Left ventricle myocardium superior (tissue), 1 donor: ENCODE measurements around the gene PRG3. TPM values are rescaled to one million over a fixed set of nuclear protein-coding genes. Genes with fewer than 3 reads are reported as not detected.
"Not testable (repeated sequence)": the region's sequence is repeated elsewhere in the genome, so short reads cannot be mapped to it uniquely, and the experiment has no call there.

Experiments
- ATAC-seq: fragments of 200-7000 bp; cut with Tn5 transposase; one replicate; pipeline ENCODE4 v1.9.1; 2020; ENCODE audit warnings: mild to moderate bottlenecking, moderate library complexity
- DNase-seq: peaks from one replicate; pipeline ENCODE4 v3.0.0-alpha.2; 2020
- intact Hi-C: fragments of 100-400 bp; cut with micrococcal nuclease; formaldehyde crosslinking; loops from one replicate; pipeline ENCODE4 v1.11.0; 2022
- total RNA-seq: library from RNA; stranded (reverse); fragmentation: NEBNext Ultra II Directional; extraction: Animal tissue kit (Norgen Biotek cat#: 25700); gene quantifications from one replicate; pipeline ENCODE4 v1.2.1, GENCODE V29; 2021
- donor health status: DM: no; HTN: yes; CAD: no; lungs with severe emphysema.

PRG3 gene
- total RNA-seq, 1 donor from 2014 or later: not detected

DNA sequence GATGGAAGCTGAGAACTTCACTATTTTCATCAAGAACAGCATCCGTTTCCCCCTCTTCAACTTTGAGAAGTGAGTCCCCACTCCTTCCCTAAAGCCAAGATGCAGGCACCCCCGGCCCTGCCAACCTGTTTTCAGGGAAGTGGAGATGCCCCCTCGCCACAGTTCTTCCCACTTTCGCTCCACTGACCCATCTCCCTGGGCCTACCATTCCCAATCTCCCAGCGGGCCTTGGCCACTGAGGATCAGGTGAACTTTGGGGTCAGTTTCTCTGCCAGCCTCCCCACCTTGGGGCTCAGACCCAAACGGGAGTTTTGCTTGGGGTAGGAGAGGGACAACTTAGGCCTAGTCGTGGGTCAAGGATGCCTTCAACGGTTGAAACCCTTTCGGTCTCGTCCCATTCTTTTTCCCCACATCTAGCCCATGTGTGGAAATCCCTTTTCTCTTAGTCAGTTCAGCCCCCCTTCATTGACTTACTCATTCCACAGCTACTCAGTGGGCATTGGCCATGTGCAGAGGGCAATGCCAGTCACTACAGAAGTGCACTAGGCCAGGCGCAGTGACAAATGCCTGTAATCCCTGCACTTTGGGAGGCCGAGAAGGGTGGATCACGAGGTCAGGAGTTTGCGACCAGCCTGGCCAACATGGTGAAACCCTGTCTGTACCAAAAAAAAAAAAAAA, 32.2 kb downstream of the PRG3 start:
- intact Hi-C loops: loop anchor here (5.0 kb wide), 1 partner anchor 134 kb away; no protein-coding TSS in a partner anchor
- ATAC-seq: no peak
- DNase-seq: no peak

DNA sequence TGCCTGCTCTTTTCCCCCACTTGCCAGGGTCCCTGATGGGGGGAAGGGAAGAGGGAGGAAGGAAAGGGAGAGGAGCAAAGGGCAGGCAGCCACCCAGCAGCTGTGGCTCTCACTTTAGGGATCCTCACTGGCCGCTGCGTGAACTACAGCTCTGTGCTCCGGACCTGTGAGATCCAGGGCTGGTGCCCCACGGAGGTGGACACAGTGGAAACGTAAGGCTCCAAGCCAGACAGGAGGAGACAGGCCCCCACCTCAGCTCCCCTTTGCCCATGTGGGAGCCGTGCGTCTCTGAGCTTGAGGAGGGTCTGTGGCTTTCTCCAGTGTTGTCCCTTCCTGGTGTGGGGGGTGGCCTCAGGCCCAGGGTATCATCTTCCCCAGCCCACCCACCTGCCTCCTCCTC, 32.9 kb downstream of the PRG3 start:
- ATAC-seq (no peak), DNase-seq (no peak)
- intact Hi-C loops: loop anchor here (5.0 kb wide), 1 partner anchor 134 kb away; no protein-coding TSS in a partner anchor

DNA sequence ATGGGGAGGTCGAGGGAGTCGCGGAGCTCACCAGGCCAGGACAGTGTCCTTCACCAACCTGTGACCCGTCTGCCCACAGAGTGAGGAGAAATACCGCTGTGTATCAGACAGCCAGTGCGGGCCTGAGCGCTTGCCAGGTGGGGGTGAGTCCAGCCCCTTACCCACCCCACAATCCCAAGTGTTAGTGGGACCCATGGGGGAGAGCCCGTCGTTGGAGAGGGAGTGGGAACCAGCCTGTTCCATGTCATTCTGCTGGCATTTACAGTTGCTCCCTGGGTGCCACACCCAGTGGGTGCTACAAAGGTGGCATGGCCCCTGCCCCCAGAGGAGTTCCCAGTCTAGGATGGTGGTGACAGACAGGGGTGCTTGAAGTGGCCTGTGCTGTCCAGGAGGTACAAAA, 33.6 kb downstream of the PRG3 start:
- intact Hi-C loops: loop anchor here (5.0 kb wide), 1 partner anchor 135 kb away; no protein-coding TSS in a partner anchor
- ATAC-seq: no peak
- DNase-seq: no peak

DNA sequence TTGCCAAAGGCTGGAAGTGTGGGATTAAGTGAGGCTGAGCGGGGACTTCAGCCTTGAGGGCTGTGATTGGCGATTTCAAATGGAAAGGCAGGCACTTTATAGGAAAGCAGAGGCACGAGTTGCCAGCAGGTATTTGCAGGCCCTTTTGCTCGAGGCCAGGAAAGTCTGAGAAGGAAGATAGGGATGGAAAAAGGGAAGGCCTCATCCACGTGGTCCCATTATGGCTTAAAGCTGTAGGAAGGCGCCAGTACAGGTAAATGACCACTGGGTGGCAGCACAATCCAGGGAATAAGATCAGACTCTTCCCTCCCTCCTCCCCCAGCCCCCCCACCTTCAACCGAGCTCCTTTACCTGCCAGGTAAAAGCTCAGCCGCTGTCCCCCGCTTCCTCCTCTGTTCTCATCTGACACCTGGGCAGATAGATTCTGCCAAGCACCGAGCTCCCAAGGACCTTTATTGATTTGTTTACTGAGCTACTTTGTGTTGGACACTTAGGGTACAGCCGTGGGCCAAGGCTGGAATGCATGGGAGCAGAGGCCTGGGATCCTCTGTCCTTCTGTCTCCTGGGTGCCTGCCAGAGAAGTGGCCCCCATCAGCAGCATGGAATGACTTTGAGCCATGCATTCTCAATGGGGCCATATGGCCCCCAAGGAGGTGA, 35.3 kb downstream of the PRG3 start:
- ATAC-seq (peak; percentile 78), DNase-seq (peak; percentile 64)
- intact Hi-C loops: loop anchor here (5.0 kb wide), 1 partner anchor 137 kb away; no protein-coding TSS in a partner anchor

DNA sequence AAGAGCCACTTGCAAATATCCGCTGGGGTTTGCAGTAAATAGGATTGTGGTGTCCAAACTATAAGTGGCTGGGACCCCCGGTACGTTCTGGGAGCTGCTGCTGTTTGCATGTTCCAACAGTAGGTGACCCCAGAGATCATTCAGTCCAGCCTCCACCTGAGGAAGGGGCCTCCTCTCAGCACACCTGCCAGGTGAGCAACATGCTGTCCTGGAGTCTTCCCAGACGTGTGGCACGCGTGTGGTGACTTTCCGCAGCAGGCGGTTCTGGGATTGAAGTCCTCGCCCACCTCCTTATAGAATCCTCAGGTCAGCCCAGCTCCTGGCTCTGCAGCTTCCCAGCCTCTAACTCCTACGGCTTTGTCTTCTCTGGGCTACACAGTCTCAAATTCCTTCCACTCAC, 36.1 kb downstream of the PRG3 start:
- ATAC-seq: no peak
- intact Hi-C loops: loop anchor here (5.0 kb wide), 1 partner anchor 137 kb away; no protein-coding TSS in a partner anchor
- no peak for DNase-seq

DNA sequence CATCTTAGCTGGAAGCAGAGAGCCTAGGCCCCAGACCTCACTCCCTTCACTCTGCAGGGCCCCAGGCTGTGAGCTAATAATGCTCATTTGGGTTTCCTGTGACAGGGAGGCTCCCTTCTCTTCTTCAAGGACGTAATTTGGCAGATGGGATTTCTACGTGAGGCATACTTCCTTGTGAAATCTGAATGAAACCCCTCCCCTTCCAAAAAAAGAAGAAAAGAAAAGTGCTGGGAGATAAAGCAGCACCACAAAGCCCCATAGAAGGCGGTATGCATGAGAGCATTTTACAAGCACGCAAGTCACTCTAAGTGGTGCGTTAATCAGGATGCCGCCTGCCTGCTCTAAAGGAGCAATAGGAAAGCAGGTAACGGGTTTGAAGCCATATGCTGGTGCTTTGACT, 37.1 kb downstream of the PRG3 start:
- ATAC-seq (no peak), DNase-seq (no peak)
- intact Hi-C loops: no loop called here

DNA sequence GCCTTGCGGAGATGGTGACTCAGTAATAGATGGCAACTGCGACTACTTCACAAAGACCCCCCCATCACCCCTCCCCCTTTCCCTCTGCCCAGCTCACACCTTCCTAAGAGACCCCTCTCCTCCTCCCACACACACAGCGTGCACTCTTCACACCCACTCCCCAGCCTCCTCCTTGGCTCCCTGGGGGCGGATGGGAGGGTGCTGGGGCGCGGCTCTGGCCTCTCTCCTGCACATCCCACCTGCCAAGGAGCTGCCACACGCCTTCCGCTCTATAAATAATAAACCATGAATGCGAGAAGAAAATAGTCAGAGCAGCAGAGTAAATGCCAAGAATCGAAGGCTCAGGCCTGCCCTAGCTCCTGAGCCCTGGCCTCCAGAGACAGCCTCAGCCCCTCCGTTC, 38.2 kb downstream of the PRG3 start:
- no peak for ATAC-seq
- DNase-seq: no peak
- intact Hi-C loops: no loop called here

DNA sequence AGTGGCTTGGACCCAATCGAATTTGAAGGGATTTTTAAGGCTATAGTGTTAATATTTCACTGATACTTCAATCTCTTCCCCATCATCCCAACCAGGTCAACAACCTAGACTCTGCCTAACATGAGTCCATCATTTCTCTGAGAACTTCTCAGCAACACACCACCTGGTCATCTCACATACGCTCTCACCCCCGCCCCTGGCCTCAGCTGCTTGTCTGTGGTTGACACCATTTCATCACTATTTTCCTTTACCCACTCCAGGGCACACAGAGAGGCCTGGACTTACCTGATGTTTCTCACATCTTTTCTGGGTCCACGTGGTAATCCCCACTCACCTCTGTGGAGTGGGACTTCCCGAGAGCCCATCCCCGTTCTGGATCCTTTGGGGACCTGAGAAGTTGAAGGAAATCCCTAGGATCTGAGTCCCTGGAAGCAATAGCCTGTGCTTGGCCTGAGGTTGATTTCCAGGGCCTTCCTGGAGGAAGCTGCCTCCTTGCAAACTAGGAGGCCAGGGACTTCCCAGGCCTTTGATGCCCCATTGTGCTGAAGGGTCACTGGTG, 39.6 kb downstream of the PRG3 start:
- DNase-seq (no peak), ATAC-seq (no peak)
- intact Hi-C loops: no loop called here

DNA sequence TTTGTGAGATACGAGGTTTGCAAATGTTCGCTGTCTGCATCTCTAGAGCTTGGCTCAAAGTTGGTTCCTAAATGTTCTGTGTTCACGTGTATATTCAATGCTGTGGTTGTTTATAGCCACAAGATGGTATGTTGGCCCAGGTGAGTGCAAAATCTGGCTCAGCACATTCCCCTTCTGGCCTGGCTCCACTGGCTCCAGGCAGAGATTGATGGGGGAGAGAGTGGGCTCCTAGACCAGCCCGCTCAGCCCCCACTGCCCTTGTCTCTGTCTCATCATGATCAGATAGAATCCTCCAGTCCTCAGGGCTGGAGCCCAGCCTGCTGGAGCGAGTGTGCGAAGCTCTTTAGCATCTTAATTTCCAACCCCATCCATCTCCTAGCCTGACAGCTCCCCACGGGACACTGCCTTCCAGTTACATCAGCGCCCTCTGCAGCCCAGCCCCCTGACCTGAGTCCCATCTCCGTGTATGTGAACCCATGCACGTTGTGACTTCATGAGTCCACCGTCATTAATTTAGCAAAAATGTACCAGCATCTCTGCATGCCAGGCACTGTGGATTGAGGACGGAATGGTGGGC, 40.8 kb downstream of the PRG3 start:
- intact Hi-C loops: no loop called here
- DNase-seq (peak; percentile 40), ATAC-seq (no peak)

DNA sequence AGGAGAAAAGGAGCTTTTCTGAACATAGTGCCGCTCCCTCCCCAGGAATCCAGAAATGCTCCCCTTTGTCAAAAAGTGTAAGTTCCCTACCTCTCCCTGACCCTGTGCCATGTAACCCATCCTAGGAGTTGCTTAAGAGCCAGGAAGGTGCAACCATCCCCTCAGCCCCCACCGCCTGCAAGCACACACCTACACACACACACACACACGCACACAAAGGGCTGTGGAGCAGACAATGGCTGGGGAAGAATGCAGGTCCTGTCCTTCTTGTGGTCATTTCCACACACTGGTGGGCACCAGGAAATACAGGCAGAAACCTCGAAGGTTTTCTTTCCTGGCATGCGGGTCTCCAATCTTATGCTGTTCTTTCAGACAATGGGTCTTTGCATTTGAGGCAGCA, 41.6 kb downstream of the PRG3 start:
- ATAC-seq: no peak
- no peak for DNase-seq

DNA sequence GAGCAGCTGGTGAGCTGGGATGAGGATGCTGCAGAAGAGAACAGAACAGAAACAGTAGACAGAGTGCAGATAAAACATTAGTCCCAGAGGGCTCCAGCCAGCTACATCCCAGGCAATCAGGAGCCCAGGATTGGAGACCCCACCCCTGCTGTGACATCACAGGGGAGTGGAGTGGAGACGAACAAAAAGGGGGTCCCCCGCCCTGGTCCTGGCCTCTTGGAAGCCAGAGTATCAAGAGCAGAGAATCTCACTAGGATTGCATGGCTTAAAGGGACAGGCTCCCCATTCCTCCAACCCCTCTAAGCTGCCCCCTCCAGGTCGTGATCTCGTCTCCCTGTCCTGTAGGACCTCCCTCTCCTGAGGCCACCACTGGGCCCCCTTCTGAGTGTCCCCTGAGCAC, 42.8 kb downstream of the PRG3 start, which contains the start of gene P2RX3:
P2RX3 (plus strand) TSS at position 211 of the 400 bp plus-strand sequence. CDS start 199 bp downstream, outside the sequence.
- DNase-seq: peak; percentile 43
- no peak for ATAC-seq
- intact Hi-C loops: no loop called here

More for the DNA sequence above, 41.6 kb downstream of the PRG3 start:
- intact Hi-C loops: no loop called here

DNA sequence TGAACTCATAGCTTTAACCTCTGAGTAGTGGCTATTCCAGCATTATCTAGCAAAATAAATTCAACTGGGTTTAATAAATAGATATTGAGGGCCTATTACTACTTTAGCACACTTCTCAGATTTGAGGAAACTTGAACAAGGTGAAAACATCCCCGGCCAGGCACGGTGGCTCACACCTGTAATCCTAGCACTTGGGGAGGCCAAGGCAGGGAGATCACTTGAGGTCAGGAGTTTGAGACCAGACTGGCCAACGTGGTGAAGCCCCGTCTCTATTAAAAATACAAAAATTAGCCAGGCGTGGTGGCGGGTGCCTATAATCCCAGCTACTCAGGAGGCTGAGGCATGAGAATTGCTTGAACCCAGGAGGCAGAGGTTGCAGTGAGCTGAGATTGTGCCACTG, 44.1 kb downstream of the PRG3 start:
- DNase-seq, ATAC-seq, intact Hi-C loops: not testable (repeated sequence)

DNA sequence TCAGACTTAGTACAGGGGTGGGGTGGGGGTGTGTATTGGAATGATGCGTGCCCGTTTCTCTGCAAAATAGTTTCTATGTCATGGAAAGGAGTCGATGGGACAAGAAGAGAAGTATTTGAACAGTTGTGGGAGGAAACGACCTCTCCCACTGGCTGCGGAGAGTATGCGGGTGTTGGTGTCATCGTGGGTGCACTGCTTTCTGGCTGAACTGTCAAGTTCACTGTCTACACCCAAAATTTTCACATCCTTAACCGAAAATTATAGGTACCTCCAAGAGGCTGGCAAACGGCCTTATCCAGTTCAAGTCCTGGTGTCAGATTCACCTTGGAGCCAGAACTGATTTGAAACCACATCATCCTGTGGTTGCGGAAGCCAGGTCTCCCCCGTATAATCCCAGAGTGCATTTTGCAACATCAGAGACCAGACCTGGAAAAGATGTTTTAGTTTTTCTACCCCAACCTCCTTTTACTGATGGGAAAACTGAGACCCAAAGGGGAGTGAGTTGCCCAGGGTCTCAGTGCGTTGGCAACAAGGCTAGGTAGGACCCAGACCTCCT, 44.8 kb downstream of the PRG3 start:
- ATAC-seq (no peak), DNase-seq (no peak)
- intact Hi-C loops: no loop called here

DNA sequence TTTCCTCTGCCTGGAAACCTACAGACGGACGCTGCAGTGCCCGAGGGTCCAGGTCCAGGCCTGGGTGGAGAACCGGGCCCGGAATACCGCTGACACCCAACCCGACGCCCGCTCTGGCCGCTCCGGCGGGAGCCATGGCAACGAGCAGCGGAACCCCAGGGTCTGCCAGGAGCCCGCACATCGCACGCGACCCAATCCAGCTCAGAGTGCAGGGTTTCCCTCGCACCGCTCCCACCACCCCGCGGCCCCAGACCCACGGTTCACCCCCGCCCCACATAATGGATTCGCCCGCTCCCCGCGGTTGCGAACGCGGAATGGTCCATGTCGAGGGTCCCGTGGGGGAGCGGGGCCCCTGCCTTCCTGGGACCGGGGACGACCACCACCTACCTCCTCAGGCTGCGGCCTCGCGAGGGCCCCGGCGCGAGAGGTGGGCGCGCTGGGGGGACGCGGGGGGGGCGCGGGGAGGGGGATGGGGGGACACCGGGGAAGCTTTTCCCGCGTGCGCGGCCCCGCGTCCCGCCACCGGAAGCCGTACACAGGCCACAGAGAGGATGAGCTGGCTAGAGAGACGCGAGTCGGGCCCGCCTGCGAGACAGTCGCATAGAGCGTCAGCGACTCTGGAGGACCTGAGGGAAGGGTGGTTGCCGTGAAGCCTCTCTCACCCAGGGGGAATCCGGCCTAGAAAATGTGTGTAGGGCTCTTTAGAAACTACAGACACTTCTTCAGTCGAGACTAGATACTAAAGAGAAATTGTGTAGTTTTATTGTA, 45.4 kb downstream of the PRG3 start, which contains the start of gene SSRP1:
SSRP1 (minus strand) TSS at position 550 of the 768 bp plus-strand sequence. CDS start 771 bp downstream, outside the sequence.
- intact Hi-C loops: no loop called here

DNA sequence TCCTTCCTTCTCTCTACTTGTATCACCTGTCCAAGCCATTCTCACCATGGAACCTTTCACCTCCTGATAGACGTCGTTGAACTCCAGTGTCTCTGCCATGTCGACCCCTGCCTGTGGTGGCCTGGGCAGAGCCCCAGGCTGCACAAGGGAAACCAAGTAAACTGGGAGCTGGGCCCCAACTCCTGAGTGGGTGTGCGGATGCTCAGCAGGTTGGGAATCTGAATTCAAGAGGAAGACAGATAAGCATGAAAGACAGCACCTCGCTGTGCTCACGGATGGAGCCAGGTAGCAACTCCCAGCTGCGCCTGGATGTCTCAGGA, 46.0 kb downstream of the PRG3 start:
- peak; percentile 1 for ATAC-seq
- no peak for DNase-seq
- intact Hi-C loops: no loop called here

More for the DNA sequence above, 45.4 kb downstream of the PRG3 start, which contains the start of gene SSRP1:
- DNase-seq: peak; percentile 94
- peak; percentile 98 for ATAC-seq

DNA sequence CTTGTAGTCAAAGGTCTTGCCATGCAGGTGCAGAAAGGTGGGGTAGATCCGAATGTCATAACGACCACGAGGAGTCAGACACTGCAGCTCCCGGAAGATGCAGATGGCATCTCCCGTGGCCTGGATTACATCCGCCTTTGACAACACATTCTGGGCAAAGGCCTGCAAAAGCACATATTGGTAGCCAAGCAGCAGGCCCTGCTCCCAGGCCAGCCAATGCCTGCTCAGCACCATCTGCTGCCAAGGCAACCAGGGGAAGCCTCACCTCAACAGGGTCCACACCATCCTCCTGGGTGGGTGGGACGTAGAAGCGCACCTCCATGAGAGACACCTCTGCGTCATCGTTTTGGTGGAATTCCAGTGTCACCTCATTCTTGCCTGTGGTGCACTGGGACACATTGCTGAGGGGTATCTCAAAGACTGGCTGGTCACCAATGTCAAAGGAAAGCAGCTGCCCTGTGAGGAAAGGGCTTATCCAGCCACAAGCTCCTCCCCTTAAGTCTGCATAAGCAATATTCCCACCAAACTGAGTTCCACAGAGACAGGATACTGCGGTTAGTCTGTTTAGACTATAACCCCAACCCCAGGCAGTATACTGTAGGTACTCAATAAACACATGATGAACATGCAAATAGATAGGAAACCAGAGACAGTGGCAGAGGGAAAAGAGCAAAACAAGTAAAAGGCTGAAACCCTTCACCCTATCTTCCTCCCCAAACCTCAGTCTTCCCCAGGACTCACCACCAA, 48.1 kb downstream of the PRG3 start:
- intact Hi-C loops: no loop called here
- DNase-seq (no peak), ATAC-seq (no peak)

DNA sequence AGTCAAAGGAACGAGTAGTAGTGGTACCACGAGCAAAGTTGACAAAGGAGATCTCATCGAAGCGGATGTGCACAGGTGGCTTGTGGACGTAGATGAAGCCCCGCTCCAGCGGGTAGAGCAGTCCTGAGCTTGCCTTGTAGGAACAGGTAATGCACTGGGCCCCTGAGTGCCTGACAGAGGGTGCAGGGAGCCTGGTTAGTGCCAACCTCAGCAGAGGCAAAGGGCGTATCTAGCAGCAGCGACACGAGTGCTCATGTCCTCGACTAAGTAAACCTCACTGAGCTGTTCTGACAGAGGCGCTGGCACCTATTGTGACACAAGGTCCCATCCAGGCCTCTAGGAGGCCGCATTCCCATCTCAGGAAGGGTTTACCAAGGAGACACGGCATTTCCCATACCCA, 49.2 kb downstream of the PRG3 start:
- DNase-seq (no peak), ATAC-seq (no peak)

DNA sequence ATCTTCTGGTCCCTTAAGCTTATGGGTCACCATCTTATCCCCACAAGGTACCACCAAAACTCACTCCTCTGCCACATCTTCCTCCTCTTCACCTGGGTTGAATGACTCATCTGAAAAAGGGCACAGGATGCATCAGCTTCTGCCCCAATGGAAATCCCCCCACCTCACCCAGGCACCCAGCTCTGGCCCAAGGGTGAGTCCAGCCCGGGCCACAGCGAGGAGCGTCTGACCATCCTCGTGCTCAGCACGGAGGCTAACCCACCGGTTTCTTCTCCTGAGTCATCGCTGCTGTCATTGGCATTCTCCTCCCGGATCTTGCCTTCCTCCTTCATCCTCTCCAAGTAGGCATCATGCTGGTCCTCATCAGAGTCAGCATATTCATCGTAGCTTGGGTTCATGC, 50.9 kb downstream of the PRG3 start:
- intact Hi-C loops: no loop called here
- ATAC-seq: no peak
- no peak for DNase-seq

More for the DNA sequence above, 49.2 kb downstream of the PRG3 start:
- intact Hi-C loops: no loop called here
